Choroid plexus epithelial cell (primary cell): ENCODE results near the gene CLDN20.

ENCODE experiments used
- DNase-seq: peaks from one replicate; pipeline ENCODE4 v3.0.0-alpha.2; 2010; ENCODE audit warnings: low read depth
- H3K4me3 ChIP-seq: 2 replicates; pipeline ENCODE4 v1.5.1; 2011; ENCODE audit warnings: low read depth, mild to moderate bottlenecking, control low read depth, low read length, moderate library complexity
- TF ChIP-seq, protein P1 (sequence below): conservative IDR thresholded peaks from 2 replicates; pipeline ENCODE4 v1.5.1; 2011; ENCODE audit warnings: low read depth, mild to moderate bottlenecking, control low read depth, inconsistent platforms, low read length, moderate library complexity

Gene CLDN20

DNA sequence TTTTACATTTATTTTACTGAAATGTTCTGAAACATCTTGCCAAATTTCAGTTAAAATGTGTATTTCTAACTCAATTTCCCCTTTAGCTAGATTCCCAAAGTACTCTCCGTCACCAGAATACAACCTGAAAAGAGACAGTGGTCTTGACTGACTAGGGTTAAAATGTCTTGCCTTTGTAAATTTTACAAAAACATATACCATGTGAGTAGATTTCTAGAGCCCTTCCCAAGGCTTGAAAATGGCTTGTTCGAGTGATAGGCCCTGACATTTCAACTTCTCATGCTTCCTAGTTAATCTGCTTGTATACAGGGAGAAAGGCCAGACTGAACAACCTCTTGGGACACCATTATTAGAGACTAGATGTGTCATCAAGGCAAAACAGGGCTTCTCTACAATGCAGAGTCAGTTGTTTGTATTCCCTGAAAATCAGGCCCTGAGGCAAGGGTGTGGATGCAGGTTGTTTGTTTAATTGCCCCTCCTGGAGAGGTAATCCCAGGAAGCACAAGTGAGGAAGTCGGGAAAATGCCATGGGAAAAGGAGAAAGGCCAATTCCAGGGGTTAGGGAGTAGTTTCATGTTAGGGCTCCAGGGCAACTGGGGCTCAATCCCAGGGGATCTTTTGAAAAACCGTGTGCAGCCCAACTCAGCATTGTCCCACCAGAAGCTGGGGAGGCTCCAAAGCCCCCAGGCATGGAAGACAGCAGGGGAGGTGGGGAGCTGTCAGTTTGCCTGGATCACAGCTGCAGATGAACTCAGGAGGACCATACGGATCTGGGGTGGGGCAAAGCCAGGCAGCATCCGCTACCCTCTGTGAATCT, 62.1 kb downstream of the CLDN20 start:
- DNase-seq: no peak
- TF ChIP-seq, protein P1, sequence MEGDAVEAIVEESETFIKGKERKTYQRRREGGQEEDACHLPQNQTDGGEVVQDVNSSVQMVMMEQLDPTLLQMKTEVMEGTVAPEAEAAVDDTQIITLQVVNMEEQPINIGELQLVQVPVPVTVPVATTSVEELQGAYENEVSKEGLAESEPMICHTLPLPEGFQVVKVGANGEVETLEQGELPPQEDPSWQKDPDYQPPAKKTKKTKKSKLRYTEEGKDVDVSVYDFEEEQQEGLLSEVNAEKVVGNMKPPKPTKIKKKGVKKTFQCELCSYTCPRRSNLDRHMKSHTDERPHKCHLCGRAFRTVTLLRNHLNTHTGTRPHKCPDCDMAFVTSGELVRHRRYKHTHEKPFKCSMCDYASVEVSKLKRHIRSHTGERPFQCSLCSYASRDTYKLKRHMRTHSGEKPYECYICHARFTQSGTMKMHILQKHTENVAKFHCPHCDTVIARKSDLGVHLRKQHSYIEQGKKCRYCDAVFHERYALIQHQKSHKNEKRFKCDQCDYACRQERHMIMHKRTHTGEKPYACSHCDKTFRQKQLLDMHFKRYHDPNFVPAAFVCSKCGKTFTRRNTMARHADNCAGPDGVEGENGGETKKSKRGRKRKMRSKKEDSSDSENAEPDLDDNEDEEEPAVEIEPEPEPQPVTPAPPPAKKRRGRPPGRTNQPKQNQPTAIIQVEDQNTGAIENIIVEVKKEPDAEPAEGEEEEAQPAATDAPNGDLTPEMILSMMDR: no peak
- no peak overlapping the region for H3K4me3 ChIP-seq
